Measurements from ENCODE around the gene STX18. TPM values are rescaled to one million over a fixed set of nuclear protein-coding genes. Genes with fewer than 3 reads are reported as not detected.
A peak's percentile ranks its signal among the peaks of the same experiment; 100 is the strongest.
"Not testable (repeated sequence)": the region's sequence is repeated elsewhere in the genome, so short reads cannot be mapped to it uniquely, and the experiment has no call there.

STX18 gene
- total RNA-seq, 1 donor from 2014 or later = 24.0 TPM

DNA sequence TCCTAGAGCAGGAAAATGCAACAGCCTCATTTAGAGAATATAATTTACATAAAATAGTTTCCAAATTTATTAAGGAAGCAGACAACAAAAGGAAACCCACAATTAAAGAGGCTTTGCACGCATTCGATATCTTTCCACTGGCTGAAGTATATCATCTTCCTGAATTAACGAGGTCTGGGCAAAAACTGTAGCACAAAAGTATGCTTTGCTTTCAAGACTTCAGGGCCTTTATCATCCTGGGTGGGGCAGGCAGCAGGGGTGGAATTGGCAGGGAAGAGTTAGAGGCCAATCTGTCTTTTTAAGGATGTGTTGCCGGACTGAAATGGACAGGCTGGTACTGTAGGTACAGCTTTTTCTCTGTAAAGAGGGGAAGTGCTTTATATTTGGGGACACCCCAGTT is 17.0 kb upstream of the STX18 start:
- Histone ChIP-seq H4K20me1 (ENCODE audit: insufficient read depth, low read length) (no peaks in the 10 kb centered on the region), H3K79me2 (ENCODE audit: insufficient read depth, low read length) (no peaks in the 10 kb centered on the region), H3K9me3 (ENCODE audit: insufficient read depth, low read depth, low read length) (no peaks in the 10 kb centered on the region), H3K9ac (ENCODE audit: low read length) (no peak overlapping the region), H2AFZ (ENCODE audit: low read depth, low read length) (no peak overlapping the region), H3K4me1 (ENCODE audit: insufficient read depth, low read length) (peaks cover 33% of the 10 kb centered on the region), H3K4me2 (ENCODE audit: low read length) (no peak overlapping the region), H3K36me3 (ENCODE audit: insufficient read depth, low read length) (no peaks in the 10 kb centered on the region), H3K4me3 (ENCODE audit: insufficient read depth, low read depth, low read length) (no peak overlapping the region), H3K27me3 (ENCODE audit: insufficient read depth, low read length) (no peaks in the 10 kb centered on the region), H3K27ac (ENCODE audit: low read depth, low read length) (no peak overlapping the region)
- TF ChIP-seq EZH2 (IDR thresholded peaks at IDR 0.05; ENCODE audit: insufficient read depth, low read length) = no peak
- TF ChIP-seq, protein P1, sequence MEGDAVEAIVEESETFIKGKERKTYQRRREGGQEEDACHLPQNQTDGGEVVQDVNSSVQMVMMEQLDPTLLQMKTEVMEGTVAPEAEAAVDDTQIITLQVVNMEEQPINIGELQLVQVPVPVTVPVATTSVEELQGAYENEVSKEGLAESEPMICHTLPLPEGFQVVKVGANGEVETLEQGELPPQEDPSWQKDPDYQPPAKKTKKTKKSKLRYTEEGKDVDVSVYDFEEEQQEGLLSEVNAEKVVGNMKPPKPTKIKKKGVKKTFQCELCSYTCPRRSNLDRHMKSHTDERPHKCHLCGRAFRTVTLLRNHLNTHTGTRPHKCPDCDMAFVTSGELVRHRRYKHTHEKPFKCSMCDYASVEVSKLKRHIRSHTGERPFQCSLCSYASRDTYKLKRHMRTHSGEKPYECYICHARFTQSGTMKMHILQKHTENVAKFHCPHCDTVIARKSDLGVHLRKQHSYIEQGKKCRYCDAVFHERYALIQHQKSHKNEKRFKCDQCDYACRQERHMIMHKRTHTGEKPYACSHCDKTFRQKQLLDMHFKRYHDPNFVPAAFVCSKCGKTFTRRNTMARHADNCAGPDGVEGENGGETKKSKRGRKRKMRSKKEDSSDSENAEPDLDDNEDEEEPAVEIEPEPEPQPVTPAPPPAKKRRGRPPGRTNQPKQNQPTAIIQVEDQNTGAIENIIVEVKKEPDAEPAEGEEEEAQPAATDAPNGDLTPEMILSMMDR (IDR thresholded peaks at IDR 0.05; ENCODE audit: insufficient read depth, low read depth, low read length) = no peak
- H3K4me1 Mint-ChIP-seq (ENCODE audit: low read depth, unreplicated experiment) = peaks cover 50% of the 10 kb centered on the region
- no peak overlapping the region for H3K4me3 Mint-ChIP-seq (ENCODE audit: unreplicated experiment)
- H3K36me3 Mint-ChIP-seq (ENCODE audit: low read depth, unreplicated experiment) = no peaks in the 10 kb centered on the region
- DNase-seq (ENCODE audit: low read depth) (peak; percentile 59), FAIRE-seq (no peak)
- H3K9me3 Mint-ChIP-seq (ENCODE audit: unreplicated experiment) = peaks cover 4% of the 10 kb centered on the region
- H3K27me3 Mint-ChIP-seq (ENCODE audit: low read depth, unreplicated experiment) = peaks cover 5% of the 10 kb centered on the region
- no peak overlapping the region for H3K27ac Mint-ChIP-seq (ENCODE audit: unreplicated experiment)

DNA sequence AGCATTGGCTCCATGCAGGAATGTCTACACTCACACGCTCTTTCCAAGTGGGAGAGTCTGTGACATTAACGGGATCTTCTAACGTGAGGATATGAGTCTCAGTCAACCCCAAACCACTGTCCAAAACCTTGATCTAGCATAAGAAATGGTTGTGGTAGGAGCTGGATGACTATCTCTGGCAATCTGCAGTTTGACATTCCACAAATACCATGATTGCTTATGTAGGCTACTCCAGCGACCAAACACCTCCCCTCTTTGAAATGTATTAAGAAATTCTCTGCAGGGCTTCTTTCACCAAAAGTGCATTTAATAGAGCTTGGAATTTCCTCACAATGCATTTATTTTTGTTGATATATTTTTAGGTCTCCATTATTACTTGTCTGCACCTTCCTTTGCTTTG is 14.1 kb upstream of the STX18 start:
- Histone ChIP-seq H3K4me3 (ENCODE audit: insufficient read depth, low read depth, low read length) (no peak overlapping the region), H3K36me3 (ENCODE audit: insufficient read depth, low read length) (no peaks in the 10 kb centered on the region), H4K20me1 (ENCODE audit: insufficient read depth, low read length) (no peaks in the 10 kb centered on the region), H2AFZ (ENCODE audit: low read depth, low read length) (no peak overlapping the region), H3K4me1 (ENCODE audit: insufficient read depth, low read length) (peaks cover 33% of the 10 kb centered on the region), H3K79me2 (ENCODE audit: insufficient read depth, low read length) (no peaks in the 10 kb centered on the region), H3K27ac (ENCODE audit: low read depth, low read length) (no peak overlapping the region), H3K9me3 (ENCODE audit: insufficient read depth, low read depth, low read length) (no peaks in the 10 kb centered on the region), H3K4me2 (ENCODE audit: low read length) (peak overlapping the region; percentile 67), H3K27me3 (ENCODE audit: insufficient read depth, low read length) (no peaks in the 10 kb centered on the region), H3K9ac (ENCODE audit: low read length) (no peak overlapping the region)
- peaks cover 48% of the 10 kb centered on the region for H3K4me1 Mint-ChIP-seq (ENCODE audit: low read depth, unreplicated experiment)
- FAIRE-seq = peak; percentile 100
- peak overlapping the region; percentile 27 for H3K4me3 Mint-ChIP-seq (ENCODE audit: unreplicated experiment)
- peaks cover 1% of the 10 kb centered on the region for H3K9me3 Mint-ChIP-seq (ENCODE audit: unreplicated experiment)
- H3K27me3 Mint-ChIP-seq (ENCODE audit: low read depth, unreplicated experiment) = no peaks in the 10 kb centered on the region
- no peak for TF ChIP-seq EZH2 (IDR thresholded peaks at IDR 0.05; ENCODE audit: insufficient read depth, low read length)
- TF ChIP-seq, protein P1 (IDR thresholded peaks at IDR 0.05; ENCODE audit: insufficient read depth, low read depth, low read length) = no peak
- peak overlapping the region; percentile 49 for H3K27ac Mint-ChIP-seq (ENCODE audit: unreplicated experiment)
- peak; percentile 97 for DNase-seq (ENCODE audit: low read depth)
- H3K36me3 Mint-ChIP-seq (ENCODE audit: low read depth, unreplicated experiment) = peaks cover 6% of the 10 kb centered on the region

DNA sequence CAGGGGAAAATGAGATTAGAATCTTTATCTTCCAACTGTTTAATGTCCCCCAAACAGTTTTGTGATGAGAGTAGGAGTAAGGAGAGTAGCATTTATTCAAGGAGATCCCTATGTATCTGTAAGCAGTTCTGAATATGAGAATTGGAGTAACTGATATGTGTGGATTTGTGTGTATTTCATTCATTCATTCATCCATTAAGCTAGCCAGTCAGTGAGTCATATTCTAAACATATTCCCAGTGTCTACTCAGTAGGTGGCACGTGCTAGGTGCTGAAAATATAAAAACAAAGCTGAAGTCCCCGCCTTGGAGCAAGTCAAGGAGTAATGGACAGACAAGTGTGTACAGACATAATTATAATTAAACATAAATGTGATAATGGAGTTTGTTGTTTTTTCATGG is 12.4 kb upstream of the STX18 start:
- FAIRE-seq (peak; percentile 41), DNase-seq (ENCODE audit: low read depth) (no peak)
- H3K36me3 Mint-ChIP-seq (ENCODE audit: low read depth, unreplicated experiment) = peaks cover 16% of the 10 kb centered on the region
- H3K27ac Mint-ChIP-seq (ENCODE audit: unreplicated experiment) = no peak overlapping the region
- Histone ChIP-seq H3K27ac (ENCODE audit: low read depth, low read length) (no peak overlapping the region), H3K9ac (ENCODE audit: low read length) (no peak overlapping the region), H3K27me3 (ENCODE audit: insufficient read depth, low read length) (no peaks in the 10 kb centered on the region), H3K79me2 (ENCODE audit: insufficient read depth, low read length) (no peaks in the 10 kb centered on the region), H3K36me3 (ENCODE audit: insufficient read depth, low read length) (no peaks in the 10 kb centered on the region), H3K4me1 (ENCODE audit: insufficient read depth, low read length) (peaks cover 24% of the 10 kb centered on the region), H2AFZ (ENCODE audit: low read depth, low read length) (no peak overlapping the region), H3K4me3 (ENCODE audit: insufficient read depth, low read depth, low read length) (no peak overlapping the region), H3K4me2 (ENCODE audit: low read length) (no peak overlapping the region), H3K9me3 (ENCODE audit: insufficient read depth, low read depth, low read length) (no peaks in the 10 kb centered on the region), H4K20me1 (ENCODE audit: insufficient read depth, low read length) (no peaks in the 10 kb centered on the region)
- peaks cover 1% of the 10 kb centered on the region for H3K9me3 Mint-ChIP-seq (ENCODE audit: unreplicated experiment)
- no peaks in the 10 kb centered on the region for H3K27me3 Mint-ChIP-seq (ENCODE audit: low read depth, unreplicated experiment)
- H3K4me3 Mint-ChIP-seq (ENCODE audit: unreplicated experiment) = no peak overlapping the region
- TF ChIP-seq, protein P1 (IDR thresholded peaks at IDR 0.05; ENCODE audit: insufficient read depth, low read depth, low read length) = no peak
- TF ChIP-seq EZH2 (IDR thresholded peaks at IDR 0.05; ENCODE audit: insufficient read depth, low read length) = no peak
- peaks cover 33% of the 10 kb centered on the region for H3K4me1 Mint-ChIP-seq (ENCODE audit: low read depth, unreplicated experiment)

DNA sequence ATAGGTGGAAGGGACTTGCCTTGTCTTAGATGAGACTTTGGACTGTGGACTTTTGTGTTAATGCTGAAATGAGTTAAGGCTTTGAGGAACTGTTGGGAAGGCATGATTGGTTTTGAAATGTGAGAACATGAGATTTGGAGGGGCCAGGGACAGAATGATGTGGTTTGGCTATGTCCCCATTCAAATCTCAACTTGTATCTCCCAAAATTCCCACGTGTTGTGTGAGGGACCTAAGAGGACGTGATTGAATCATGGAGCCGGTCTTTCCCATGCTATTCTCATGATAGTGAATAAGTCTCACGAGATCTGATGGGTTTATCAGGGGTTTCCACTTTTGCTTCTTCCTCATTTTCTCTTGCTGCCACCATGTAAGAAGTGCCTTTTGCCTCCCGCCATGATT is 10.2 kb upstream of the STX18 start:
- not testable (repeated sequence) for H3K4me2 ChIP-seq (ENCODE audit: low read length); FAIRE-seq; H3K9me3 ChIP-seq (ENCODE audit: insufficient read depth, low read depth, low read length); H3K9ac ChIP-seq (ENCODE audit: low read length); H3K27me3 Mint-ChIP-seq (ENCODE audit: low read depth, unreplicated experiment); DNase-seq (ENCODE audit: low read depth); H3K4me3 Mint-ChIP-seq (ENCODE audit: unreplicated experiment); H4K20me1 ChIP-seq (ENCODE audit: insufficient read depth, low read length); H3K27ac Mint-ChIP-seq (ENCODE audit: unreplicated experiment); H3K4me3 ChIP-seq (ENCODE audit: insufficient read depth, low read depth, low read length); H2AFZ ChIP-seq (ENCODE audit: low read depth, low read length); H3K36me3 ChIP-seq (ENCODE audit: insufficient read depth, low read length); H3K79me2 ChIP-seq (ENCODE audit: insufficient read depth, low read length); H3K27ac ChIP-seq (ENCODE audit: low read depth, low read length); H3K9me3 Mint-ChIP-seq (ENCODE audit: unreplicated experiment); H3K27me3 ChIP-seq (ENCODE audit: insufficient read depth, low read length)
- H3K36me3 Mint-ChIP-seq (ENCODE audit: low read depth, unreplicated experiment) = peaks cover 21% of the 10 kb centered on the region
- H3K4me1 Mint-ChIP-seq (ENCODE audit: low read depth, unreplicated experiment) = peaks cover 27% of the 10 kb centered on the region
- H3K4me1 ChIP-seq (ENCODE audit: insufficient read depth, low read length) = peaks cover 20% of the 10 kb centered on the region

All from astrocyte (in vitro differentiated cells and primary cell).